ENCODE measurements around the gene LAMB2. TPM values are rescaled to one million over a fixed set of nuclear protein-coding genes. Genes with fewer than 3 reads are reported as not detected.

The LAMB2 gene
- total RNA-seq, 2 experiments from 2014 or later = 0.44 TPM; not detected in 1

- Histone ChIP-seq H4K20me1 (ENCODE audit: insufficient read depth, low read length) (no peaks in the 10 kb centered on the region), H3K9me3 (ENCODE audit: low read length) (no peaks in the 10 kb centered on the region), H3K79me2 (ENCODE audit: insufficient read depth, low read depth, low read length) (no peaks in the 10 kb centered on the region), H3K9me2 (ENCODE audit: insufficient read depth, low read length) (no peaks in the 10 kb centered on the region), H3K36me3 (ENCODE audit: insufficient read depth, low read length) (peaks cover 19% of the 10 kb centered on the region), H3K4me2 (ENCODE audit: low read length) (no peak overlapping the region), H2AFZ (ENCODE audit: low read length) (no peak overlapping the region), H3K4me1 (ENCODE audit: insufficient read depth, low read length, poor library complexity, severe bottlenecking) (no peaks in the 10 kb centered on the region), H3K27ac (ENCODE audit: low read depth, low read length, poor library complexity, severe bottlenecking) (no peak overlapping the region), H3K4me3 (ENCODE audit: low read depth, low read length, poor library complexity, severe bottlenecking) (no peak overlapping the region)
- BruUV-seq (replicated peaks) = no TSS peak
- ChIA-PET CTCF (ENCODE audit: unreplicated experiment) (no interaction called here), POLR2A (no interaction called here)
- intact Hi-C loops (cut with micrococcal nuclease; ENCODE audit: unreplicated experiment) = loop anchor here (1.0 to 5.0 kb wide), 3 partner anchors 64 to 170 kb away; partner anchors contain the start of genes IMPDH2 and QRICH1
- TF ChIP-seq EZH2phosphoT487 (IDR thresholded peaks at IDR 0.05; ENCODE audit: borderline replicate concordance, low read depth, low read length) = no peak
- TF ChIP-seq, protein P1, sequence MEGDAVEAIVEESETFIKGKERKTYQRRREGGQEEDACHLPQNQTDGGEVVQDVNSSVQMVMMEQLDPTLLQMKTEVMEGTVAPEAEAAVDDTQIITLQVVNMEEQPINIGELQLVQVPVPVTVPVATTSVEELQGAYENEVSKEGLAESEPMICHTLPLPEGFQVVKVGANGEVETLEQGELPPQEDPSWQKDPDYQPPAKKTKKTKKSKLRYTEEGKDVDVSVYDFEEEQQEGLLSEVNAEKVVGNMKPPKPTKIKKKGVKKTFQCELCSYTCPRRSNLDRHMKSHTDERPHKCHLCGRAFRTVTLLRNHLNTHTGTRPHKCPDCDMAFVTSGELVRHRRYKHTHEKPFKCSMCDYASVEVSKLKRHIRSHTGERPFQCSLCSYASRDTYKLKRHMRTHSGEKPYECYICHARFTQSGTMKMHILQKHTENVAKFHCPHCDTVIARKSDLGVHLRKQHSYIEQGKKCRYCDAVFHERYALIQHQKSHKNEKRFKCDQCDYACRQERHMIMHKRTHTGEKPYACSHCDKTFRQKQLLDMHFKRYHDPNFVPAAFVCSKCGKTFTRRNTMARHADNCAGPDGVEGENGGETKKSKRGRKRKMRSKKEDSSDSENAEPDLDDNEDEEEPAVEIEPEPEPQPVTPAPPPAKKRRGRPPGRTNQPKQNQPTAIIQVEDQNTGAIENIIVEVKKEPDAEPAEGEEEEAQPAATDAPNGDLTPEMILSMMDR (conservative IDR thresholded peaks at IDR 0.05; ENCODE audit: low read length) = no peak
- no peak for DNase-seq (ENCODE audit: low spot score)
These were observed 25.9 kb upstream of the LAMB2 start for GRCh38 chr3:49158792-49159191.

- no TSS peak for BruUV-seq (replicated peaks)
- H3K4me3 ChIP-seq (ENCODE audit: low read depth, low read length, poor library complexity, severe bottlenecking) = no peak overlapping the region
- H3K4me1 ChIP-seq (ENCODE audit: insufficient read depth, low read length, poor library complexity, severe bottlenecking) = no peaks in the 10 kb centered on the region
- peak; percentile 72 for DNase-seq (ENCODE audit: low spot score)
- H3K9me3 ChIP-seq (ENCODE audit: low read length) = no peaks in the 10 kb centered on the region
- TF ChIP-seq, protein P1 (conservative IDR thresholded peaks at IDR 0.05; ENCODE audit: low read length) = peak; percentile 83
- no peak for TF ChIP-seq EZH2phosphoT487 (IDR thresholded peaks at IDR 0.05; ENCODE audit: borderline replicate concordance, low read depth, low read length)
- intact Hi-C loops (cut with micrococcal nuclease; ENCODE audit: unreplicated experiment) = loop anchor here (1.0 to 5.0 kb wide), 3 partner anchors 64 to 170 kb away; partner anchors contain the start of genes IMPDH2 and QRICH1
- no peaks in the 10 kb centered on the region for H3K79me2 ChIP-seq (ENCODE audit: insufficient read depth, low read depth, low read length)
- H3K36me3 ChIP-seq (ENCODE audit: insufficient read depth, low read length) = peaks cover 13% of the 10 kb centered on the region
- CTCF ChIA-PET (ENCODE audit: unreplicated experiment) = interaction anchor here (0.5 kb wide), 1 partner anchor 10 kb away, joined by 3 read pairs; no protein-coding TSS in a partner anchor
- H3K4me2 ChIP-seq (ENCODE audit: low read length) = no peak overlapping the region
- no peaks in the 10 kb centered on the region for H3K9me2 ChIP-seq (ENCODE audit: insufficient read depth, low read length)
- H2AFZ ChIP-seq (ENCODE audit: low read length) = no peak overlapping the region
- H3K27ac ChIP-seq (ENCODE audit: low read depth, low read length, poor library complexity, severe bottlenecking) = no peak overlapping the region
- no peaks in the 10 kb centered on the region for H4K20me1 ChIP-seq (ENCODE audit: insufficient read depth, low read length)
- POLR2A ChIA-PET = interaction anchor here (1.3 kb wide), 1 partner anchor 37 kb away, joined by 3 read pairs; the partner anchor contains the start of gene USP19
These were observed 25.4 kb upstream of the LAMB2 start for GRCh38 chr3:49158103-49158709.

GRCh38 chr3:49157289-49157688 is 24.4 kb upstream of the LAMB2 start:
- no TSS peak for BruUV-seq (replicated peaks)
- CTCF ChIA-PET (ENCODE audit: unreplicated experiment) = interaction anchor here (0.5 kb wide), 1 partner anchor 10 kb away, joined by 3 read pairs; no protein-coding TSS in a partner anchor
- DNase-seq (ENCODE audit: low spot score) = no peak
- no peaks in the 10 kb centered on the region for H4K20me1 ChIP-seq (ENCODE audit: insufficient read depth, low read length)
- no peak overlapping the region for H3K27ac ChIP-seq (ENCODE audit: low read depth, low read length, poor library complexity, severe bottlenecking)
- no peaks in the 10 kb centered on the region for H3K9me3 ChIP-seq (ENCODE audit: low read length)
- intact Hi-C loops (cut with micrococcal nuclease; ENCODE audit: unreplicated experiment) = loop anchor here (5.0 kb wide), 1 partner anchor 130 kb away; the partner anchor contains the start of gene IMPDH2
- no peak overlapping the region for H2AFZ ChIP-seq (ENCODE audit: low read length)
- TF ChIP-seq, protein P1 (conservative IDR thresholded peaks at IDR 0.05; ENCODE audit: low read length) = no peak
- no peak for TF ChIP-seq EZH2phosphoT487 (IDR thresholded peaks at IDR 0.05; ENCODE audit: borderline replicate concordance, low read depth, low read length)
- H3K36me3 ChIP-seq (ENCODE audit: insufficient read depth, low read length) = peaks cover 6% of the 10 kb centered on the region; the same call in 1 of the 2 replicates
- POLR2A ChIA-PET = interaction anchor here (0.7 to 1.3 kb wide), 2 partner anchors 24 to 37 kb away, joined by 3 read pairs; partner anchors contain the start of gene USP19
- H3K4me2 ChIP-seq (ENCODE audit: low read length) = no peak overlapping the region
- no peak overlapping the region for H3K4me3 ChIP-seq (ENCODE audit: low read depth, low read length, poor library complexity, severe bottlenecking)
- no peaks in the 10 kb centered on the region for H3K9me2 ChIP-seq (ENCODE audit: insufficient read depth, low read length)
- no peaks in the 10 kb centered on the region for H3K79me2 ChIP-seq (ENCODE audit: insufficient read depth, low read depth, low read length)
- H3K4me1 ChIP-seq (ENCODE audit: insufficient read depth, low read length, poor library complexity, severe bottlenecking) = no peaks in the 10 kb centered on the region

Data from OCI-LY7 (cell line).